CD4-positive, CD25-positive, alpha-beta regulatory T cell (primary cell): ENCODE data around the gene DNAJA3. TPM values are rescaled to one million over a fixed set of nuclear protein-coding genes. Genes with fewer than 3 reads are reported as not detected.

ENCODE experiments used
- ATAC-seq, 2 donors: fragments of 150-1000 bp; cut with Tn5 transposase; one replicate each; pipeline ENCODE4 v1.10.0; 2021; ENCODE audit warnings: low read depth in 2 of 2, moderate number of reproducible peaks in 2 of 2, moderate library complexity in 1 of 2
- DNase-seq, 3 donors: peaks; one replicate each; pipeline versions ENCODE4 v3.0.0 to v3.0.0-alpha.2; 2012 to 2022; ENCODE audit warnings: mixed read lengths in 1 of 3
- H3K27ac ChIP-seq: one replicate; pipeline ENCODE4 v1.7.0; 2013; ENCODE audit warnings: mild to moderate bottlenecking, low read length; ENCODE audit not compliant: insufficient read depth, poor library complexity, severe bottlenecking
- H3K27me3 ChIP-seq: one replicate; pipeline ENCODE4 v1.7.0; 2013; ENCODE audit warnings: low read length; ENCODE audit not compliant: control insufficient read depth, insufficient read depth
- H3K36me3 ChIP-seq: one replicate; pipeline ENCODE4 v1.7.0; 2013; ENCODE audit warnings: mild to moderate bottlenecking, low read length, moderate library complexity; ENCODE audit not compliant: control insufficient read depth, insufficient read depth
- H3K4me1 ChIP-seq: 2 replicates; pipeline ENCODE4 v1.7.0; 2013; ENCODE audit warnings: mild to moderate bottlenecking, low read length; ENCODE audit not compliant: insufficient read depth, control insufficient read depth, poor library complexity, severe bottlenecking
- H3K4me3 ChIP-seq: one replicate; pipeline ENCODE4 v1.7.0; 2013; ENCODE audit warnings: low read depth, mild to moderate bottlenecking, low read length, moderate library complexity
- H3K9me3 ChIP-seq, 2 experiments: 1 replicate in 1 of 2; 2 replicates in 1 of 2; pipeline ENCODE4 v1.7.0; 2013; ENCODE audit warnings: low read length in 2 of 2, mild to moderate bottlenecking in 1 of 2, moderate library complexity in 1 of 2; ENCODE audit not compliant: control insufficient read depth in 2 of 2
- H3K27ac Mint-ChIP-seq, 3 donors: one replicate each; pipeline ENCODE4 v1.8.0; 2020 to 2022; ENCODE audit warnings: mild to moderate bottlenecking in 3 of 3, mixed read lengths in 3 of 3, moderate library complexity in 2 of 3
- H3K27me3 Mint-ChIP-seq: one replicate; pipeline ENCODE4 v1.8.0; 2022; ENCODE audit warnings: mild to moderate bottlenecking, mixed read lengths
- H3K36me3 Mint-ChIP-seq: one replicate; pipeline ENCODE4 v1.8.0; 2020; ENCODE audit warnings: mixed read lengths
- H3K4me1 Mint-ChIP-seq, 4 donors: one replicate each; pipeline ENCODE4 v1.8.0; 2020 to 2022; ENCODE audit warnings: mixed read lengths in 4 of 4, mild to moderate bottlenecking in 1 of 4
- H3K4me3 Mint-ChIP-seq, 4 donors: one replicate each; pipeline ENCODE4 v1.8.0; 2020 to 2022; ENCODE audit warnings: mild to moderate bottlenecking in 4 of 4, mixed read lengths in 4 of 4, moderate library complexity in 3 of 4
- H3K9me3 Mint-ChIP-seq, 7 donors: one replicate each; pipeline ENCODE4 v1.8.0; 2020 to 2022; ENCODE audit warnings: mixed read lengths in 7 of 7, mild to moderate bottlenecking in 3 of 7, moderate library complexity in 2 of 7
- polyA plus RNA-seq, 4 donors: library from polyadenylated mRNA; unstranded; fragments of 300-500 nt; fragmentation: Illumina TruSeq; gene quantifications; one replicate each; pipeline ENCODE4 v1.2.3, GENCODE V29; 2021
- total RNA-seq: library from RNA; stranded (reverse); gene quantifications from one replicate; pipeline ENCODE4 v1.2.3, GENCODE V29; 2022

The DNAJA3 gene
- total and polyA plus RNA-seq, 5 donors from 2014 or later = 27.0 to 49.7 (median 38.1) TPM

GRCh38 chr16:4494746-4495490 lies 69.2 kb downstream of the DNAJA3 start:
- H3K27ac ChIP-seq = no peak overlapping the region
- peaks cover 26% of the 10 kb centered on the region for H3K4me1 ChIP-seq
- H3K36me3 Mint-ChIP-seq = peaks cover 35% of the 10 kb centered on the region
- H3K4me3 ChIP-seq = no peak overlapping the region
- ATAC-seq = no peak
- peak overlapping the region; percentile 56 to 79 (median 62) for H3K27ac Mint-ChIP-seq
- H3K4me3 Mint-ChIP-seq = no peak overlapping the region
- H3K36me3 ChIP-seq = peaks cover 26% of the 10 kb centered on the region
- no peaks in the 10 kb centered on the region for H3K9me3 Mint-ChIP-seq
- DNase-seq = no peak
- H3K9me3 ChIP-seq = no peaks in the 10 kb centered on the region
- no peaks in the 10 kb centered on the region for H3K27me3 Mint-ChIP-seq
- H3K27me3 ChIP-seq = no peaks in the 10 kb centered on the region
- H3K4me1 Mint-ChIP-seq = peaks cover 28 to 89% (median 59%) of the 10 kb centered on the region in 4 donors

- Mint-ChIP-seq H3K4me3 (no peak overlapping the region), H3K27ac (peak overlapping the region in 2 of 3 donors; percentile 43 to 62), H3K36me3 (peaks cover 29% of the 10 kb centered on the region), H3K4me1 (peaks cover 29 to 89% (median 58%) of the 10 kb centered on the region in 4 donors), H3K9me3 (no peaks in the 10 kb centered on the region), H3K27me3 (no peaks in the 10 kb centered on the region)
- Histone ChIP-seq H3K4me3 (no peak overlapping the region), H3K27ac (no peak overlapping the region), H3K4me1 (peaks cover 27% of the 10 kb centered on the region), H3K36me3 (peaks cover 22% of the 10 kb centered on the region), H3K9me3 (no peaks in the 10 kb centered on the region), H3K27me3 (no peaks in the 10 kb centered on the region)
- ATAC-seq (no peak), DNase-seq (no peak)
Measured at GRCh38 chr16:4495766-4496165, 70.1 kb downstream of the DNAJA3 start.

GRCh38 chr16:4496305-4496704 lies 70.6 kb downstream of the DNAJA3 start:
- H3K4me1 Mint-ChIP-seq = peaks cover 31 to 89% (median 58%) of the 10 kb centered on the region in 4 donors
- peak overlapping the region in 1 of 3 donors; percentile 1 for H3K27ac Mint-ChIP-seq
- no peak for DNase-seq
- H3K27ac ChIP-seq = no peak overlapping the region
- H3K27me3 ChIP-seq = no peaks in the 10 kb centered on the region
- peaks cover 28% of the 10 kb centered on the region for H3K36me3 Mint-ChIP-seq
- ATAC-seq = no peak
- H3K4me3 Mint-ChIP-seq = no peak overlapping the region
- H3K27me3 Mint-ChIP-seq = no peaks in the 10 kb centered on the region
- H3K9me3 Mint-ChIP-seq = no peaks in the 10 kb centered on the region
- no peaks in the 10 kb centered on the region for H3K9me3 ChIP-seq
- peaks cover 29% of the 10 kb centered on the region for H3K4me1 ChIP-seq
- H3K36me3 ChIP-seq = peaks cover 21% of the 10 kb centered on the region
- no peak overlapping the region for H3K4me3 ChIP-seq

- Mint-ChIP-seq H3K36me3 (peaks cover 22% of the 10 kb centered on the region), H3K4me3 (peak overlapping the region in 1 of 4 donors; percentile 23), H3K27me3 (no peaks in the 10 kb centered on the region), H3K27ac (peak overlapping the region; percentile 53 to 83 (median 72)), H3K9me3 (no peaks in the 10 kb centered on the region), H3K4me1 (peaks cover 35 to 92% (median 67%) of the 10 kb centered on the region in 4 donors)
- ATAC-seq (no peak), DNase-seq (no peak)
- Histone ChIP-seq H3K4me1 (peaks cover 45% of the 10 kb centered on the region), H3K4me3 (no peak overlapping the region), H3K27ac (no peak overlapping the region), H3K36me3 (peaks cover 16% of the 10 kb centered on the region), H3K27me3 (no peaks in the 10 kb centered on the region), H3K9me3 (no peaks in the 10 kb centered on the region)
Measured at GRCh38 chr16:4498546-4499195, 73.0 kb downstream of the DNAJA3 start.

GRCh38 chr16:4499196-4499555 lies 73.5 kb downstream of the DNAJA3 start:
- Histone ChIP-seq H3K9me3 (no peaks in the 10 kb centered on the region), H3K27me3 (no peaks in the 10 kb centered on the region), H3K4me3 (no peak overlapping the region), H3K36me3 (peaks cover 16% of the 10 kb centered on the region), H3K27ac (no peak overlapping the region), H3K4me1 (peaks cover 50% of the 10 kb centered on the region)
- DNase-seq = no peak
- H3K4me1 Mint-ChIP-seq = peaks cover 37 to 92% (median 69%) of the 10 kb centered on the region in 4 donors
- no peaks in the 10 kb centered on the region for H3K9me3 Mint-ChIP-seq
- H3K4me3 Mint-ChIP-seq = peak overlapping the region in 2 of 4 donors; percentile 32 to 63
- peaks cover 22% of the 10 kb centered on the region for H3K36me3 Mint-ChIP-seq
- no peak for ATAC-seq
- peak overlapping the region in 2 of 3 donors; percentile 72 to 83 for H3K27ac Mint-ChIP-seq
- no peaks in the 10 kb centered on the region for H3K27me3 Mint-ChIP-seq

GRCh38 chr16:4500272-4500671 lies 74.6 kb downstream of the DNAJA3 start:
- H3K27me3 Mint-ChIP-seq = no peaks in the 10 kb centered on the region
- ATAC-seq = no peak
- peaks cover 22% of the 10 kb centered on the region for H3K36me3 Mint-ChIP-seq
- Histone ChIP-seq H3K27ac (no peak overlapping the region), H3K27me3 (no peaks in the 10 kb centered on the region), H3K4me1 (peaks cover 61% of the 10 kb centered on the region), H3K9me3 (no peaks in the 10 kb centered on the region), H3K36me3 (peaks cover 16% of the 10 kb centered on the region), H3K4me3 (no peak overlapping the region)
- peak overlapping the region in 2 of 3 donors; percentile 4 to 92 for H3K27ac Mint-ChIP-seq
- H3K4me1 Mint-ChIP-seq = peaks cover 39 to 92% (median 67%) of the 10 kb centered on the region in 4 donors
- no peaks in the 10 kb centered on the region for H3K9me3 Mint-ChIP-seq
- peak overlapping the region in 1 of 4 donors; percentile 83 for H3K4me3 Mint-ChIP-seq
- no peak for DNase-seq

- peak overlapping the region; percentile 90 for H3K27ac ChIP-seq
- ATAC-seq (no peak), DNase-seq (no peak)
- peaks cover 65% of the 10 kb centered on the region for H3K4me1 ChIP-seq
- Mint-ChIP-seq H3K9me3 (peaks cover 0 to 1% (median 0%) of the 10 kb centered on the region in 7 donors), H3K4me3 (peak overlapping the region in 2 of 4 donors; percentile 58 to 83), H3K27ac (peak overlapping the region; percentile 90 to 92 (median 92)), H3K27me3 (no peaks in the 10 kb centered on the region), H3K36me3 (peaks cover 22% of the 10 kb centered on the region), H3K4me1 (peaks cover 41 to 92% (median 69%) of the 10 kb centered on the region in 4 donors)
- H3K27me3 ChIP-seq = no peaks in the 10 kb centered on the region
- no peaks in the 10 kb centered on the region for H3K9me3 ChIP-seq
- no peak overlapping the region for H3K4me3 ChIP-seq
- peaks cover 15% of the 10 kb centered on the region for H3K36me3 ChIP-seq
Measured at GRCh38 chr16:4501071-4501478, 75.4 kb downstream of the DNAJA3 start.
